Activated T-cell treated with anti-CD3 and anti-CD28 coated beads, Interleukin-2, amount 50 U/mL, for 48 hours (primary cell): Measurements from ENCODE around the gene TMEM240.
A peak's percentile ranks its signal among the peaks of the same experiment; 100 is the strongest.
"Not testable (repeated sequence)": the region's sequence is repeated elsewhere in the genome, so short reads cannot be mapped to it uniquely, and the experiment has no call there.

Experiments used
- DNase-seq, 2 experiments: peaks; one replicate each; pipeline ENCODE4 v3.0.0-alpha.2; 2020

Gene TMEM240

GRCh38 chr1:1540090-1540817, at the start of gene TMEM240:
TSS of gene TMEM240 (minus strand) at chr1:1540624. CDS start at chr1:1540346, 278 bp downstream.
- peak; percentile 55 to 72 for DNase-seq

- DNase-seq = no peak
These were observed 43.1 kb upstream of the TMEM240 start for GRCh38 chr1:1583347-1584010.

GRCh38 chr1:1582585-1583346, 42.3 kb upstream of the TMEM240 start:
- no peak for DNase-seq

GRCh38 chr1:1578371-1578940, 38.0 kb upstream of the TMEM240 start:
- no peak for DNase-seq

DNA sequence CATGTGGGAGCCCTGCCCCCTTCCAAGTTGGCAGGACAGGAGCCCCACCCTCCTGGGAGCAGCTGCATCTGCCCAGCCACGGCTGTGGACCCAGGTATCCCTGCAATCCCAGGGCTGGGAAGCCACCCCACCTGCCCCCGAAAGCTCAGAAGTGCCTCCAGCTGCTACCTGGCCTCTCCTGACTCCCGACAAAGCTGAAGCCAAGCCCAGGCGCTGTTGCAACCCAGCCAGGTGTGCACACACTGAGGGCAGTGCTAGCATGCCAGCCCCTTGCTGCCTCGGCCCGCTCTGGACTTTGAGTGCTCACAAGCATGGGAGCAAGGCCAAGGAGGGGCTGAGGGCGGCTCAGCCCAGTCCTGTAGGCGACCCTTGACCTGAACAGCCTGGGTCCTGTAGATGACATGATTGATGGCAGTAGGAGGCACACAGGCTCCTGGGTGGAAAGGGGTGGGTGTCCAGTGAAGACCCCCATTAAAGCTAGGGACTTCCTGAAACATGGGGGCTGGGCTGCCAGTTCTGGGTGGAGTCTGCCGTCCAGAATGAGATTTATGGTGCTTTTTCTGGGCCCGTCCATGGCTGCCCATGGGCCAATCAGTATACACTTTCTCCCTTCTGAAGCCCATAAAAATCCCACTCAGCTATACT, 37.1 kb upstream of the TMEM240 start:
- DNase-seq = no peak

- DNase-seq = peak; percentile 93 to 94
These were observed 34.5 kb upstream of the TMEM240 start, which contains the start of gene SSU72 for GRCh38 chr1:1574721-1575537. TSS of gene SSU72 (minus strand) at chr1:1574863. CDS start at chr1:1574557, 306 bp downstream.

DNA sequence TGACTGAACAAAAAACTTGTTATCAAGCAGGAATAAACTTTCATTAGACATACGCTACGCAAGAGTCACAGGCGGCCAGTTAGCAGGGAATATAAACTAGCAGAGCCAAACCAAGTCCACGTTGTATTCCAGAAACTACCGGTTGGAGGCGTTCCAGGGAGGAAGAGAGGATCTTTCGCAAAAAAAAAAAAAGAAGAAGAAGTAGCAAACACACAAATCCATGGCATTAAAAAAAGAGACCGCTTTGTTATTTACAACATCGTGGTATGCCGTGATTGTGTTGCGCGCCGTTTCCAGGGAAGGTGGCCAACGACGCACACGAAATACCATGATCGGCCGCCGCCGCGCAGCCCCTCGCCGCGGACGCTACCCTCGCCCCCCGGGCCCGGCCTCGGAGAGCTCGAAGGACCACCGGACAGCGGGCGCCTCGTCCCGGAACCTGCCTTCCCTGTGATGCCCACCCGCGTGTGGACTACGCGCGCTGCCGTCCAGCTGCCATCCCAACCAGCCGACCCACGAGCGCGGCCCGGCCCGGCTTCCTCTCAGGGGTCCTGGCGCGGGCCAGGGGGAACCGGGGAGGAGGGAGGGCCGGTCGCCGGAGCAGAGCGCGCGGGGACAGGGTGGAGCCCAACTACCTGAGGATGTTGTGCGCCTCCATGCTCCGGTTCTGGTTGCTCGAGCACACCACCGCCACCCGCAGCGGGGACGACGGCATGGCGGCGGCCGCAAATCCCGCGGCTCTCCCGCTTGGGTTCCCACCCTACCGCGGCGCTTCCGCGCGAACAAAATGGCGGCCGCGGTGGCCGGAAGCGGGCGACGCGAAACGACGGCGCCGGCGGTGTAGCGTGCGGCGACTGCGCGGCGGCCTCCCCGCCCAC, 33.7 kb upstream of the TMEM240 start:
- no peak for DNase-seq

- no peak for DNase-seq
These were observed 28.9 kb upstream of the TMEM240 start for GRCh38 chr1:1569341-1569740.

GRCh38 chr1:1567891-1568291, 27.5 kb upstream of the TMEM240 start:
- no peak for DNase-seq

DNA sequence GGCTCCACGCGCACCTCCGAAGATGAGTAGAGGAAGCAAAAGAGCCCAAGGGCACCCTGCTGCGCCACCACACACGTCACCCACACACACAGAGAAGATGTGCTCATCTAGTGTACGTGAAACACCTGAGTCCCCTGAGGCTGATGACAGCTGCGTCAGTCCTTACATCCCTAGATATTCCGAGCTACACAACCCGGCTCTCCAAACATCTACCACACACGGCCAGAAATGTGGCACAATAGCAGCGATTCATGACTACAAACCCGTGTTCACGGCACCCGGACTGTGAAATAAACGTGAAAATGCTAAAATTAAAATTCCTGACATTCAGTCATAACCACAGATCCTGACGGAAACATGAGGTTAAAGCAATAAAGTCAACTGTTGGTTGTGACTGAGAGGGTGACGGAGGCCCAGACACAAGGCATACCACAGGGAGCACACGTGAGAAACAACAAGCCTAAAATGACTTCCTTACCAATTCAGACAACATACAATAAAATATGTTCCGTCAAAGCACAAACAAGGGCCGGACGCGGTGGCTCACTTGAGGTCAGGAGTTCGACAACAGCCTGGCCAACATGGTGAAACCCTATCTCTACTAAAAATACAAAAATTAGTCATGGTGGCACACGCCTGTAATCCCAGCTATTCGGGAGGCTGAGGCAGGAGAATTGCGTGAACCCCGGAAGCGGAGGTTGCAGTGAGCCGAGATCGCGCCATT, 26.9 kb upstream of the TMEM240 start:
- DNase-seq = no peak

DNA sequence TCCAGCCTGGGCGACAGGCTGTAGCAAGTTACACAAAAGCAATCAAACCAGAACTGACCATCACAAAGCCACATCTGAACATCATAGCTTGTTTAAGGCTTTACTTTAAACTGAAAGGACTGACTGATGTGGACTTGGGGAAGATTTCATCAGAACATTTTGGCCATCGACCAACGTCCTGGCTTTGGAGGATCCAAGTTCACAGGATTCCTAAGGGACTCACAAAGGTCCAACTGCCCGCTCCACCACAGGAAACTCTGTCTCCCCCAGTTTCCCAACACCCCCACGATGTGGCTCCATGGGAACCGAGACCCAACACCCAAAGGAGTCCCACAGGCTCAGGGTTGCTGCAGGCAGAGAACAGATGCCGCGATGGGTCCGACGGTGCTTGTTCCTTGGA, 24.9 kb upstream of the TMEM240 start:
- DNase-seq = no peak

GRCh38 chr1:1564268-1564667, 23.8 kb upstream of the TMEM240 start:
- no peak for DNase-seq

- no peak for DNase-seq
These were observed 23.3 kb upstream of the TMEM240 start for GRCh38 chr1:1563688-1564087.

DNA sequence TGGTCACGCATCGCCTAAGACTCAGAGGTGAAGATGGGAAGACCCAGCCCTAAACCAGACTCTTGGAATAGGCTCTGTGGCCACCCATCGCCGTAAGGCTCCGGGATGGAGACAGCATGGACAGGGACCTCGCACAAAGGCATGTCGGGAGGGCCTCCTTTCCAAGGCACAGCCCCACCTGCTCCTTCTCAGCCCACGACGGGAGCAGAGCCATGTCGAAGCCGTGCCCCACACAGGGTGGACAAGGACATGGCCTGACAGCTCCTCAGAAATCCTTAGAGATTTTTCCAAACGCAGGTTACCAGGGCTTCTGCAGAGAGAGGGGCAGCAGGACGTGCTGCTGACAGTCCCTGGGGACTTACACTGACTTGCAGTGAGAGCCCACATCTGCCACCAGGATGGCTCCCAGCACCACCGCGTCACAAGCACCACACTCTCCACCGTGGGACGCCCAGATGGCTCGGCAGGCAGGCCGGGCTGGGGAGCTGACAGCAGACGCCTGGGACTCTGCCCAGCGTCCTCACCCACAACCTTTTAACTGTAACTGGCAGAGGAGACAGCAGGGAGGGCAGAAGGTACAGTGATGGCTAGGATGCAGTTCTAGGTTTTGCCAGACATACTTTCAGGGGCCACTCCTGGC, 22.3 kb upstream of the TMEM240 start:
- no peak for DNase-seq

DNA sequence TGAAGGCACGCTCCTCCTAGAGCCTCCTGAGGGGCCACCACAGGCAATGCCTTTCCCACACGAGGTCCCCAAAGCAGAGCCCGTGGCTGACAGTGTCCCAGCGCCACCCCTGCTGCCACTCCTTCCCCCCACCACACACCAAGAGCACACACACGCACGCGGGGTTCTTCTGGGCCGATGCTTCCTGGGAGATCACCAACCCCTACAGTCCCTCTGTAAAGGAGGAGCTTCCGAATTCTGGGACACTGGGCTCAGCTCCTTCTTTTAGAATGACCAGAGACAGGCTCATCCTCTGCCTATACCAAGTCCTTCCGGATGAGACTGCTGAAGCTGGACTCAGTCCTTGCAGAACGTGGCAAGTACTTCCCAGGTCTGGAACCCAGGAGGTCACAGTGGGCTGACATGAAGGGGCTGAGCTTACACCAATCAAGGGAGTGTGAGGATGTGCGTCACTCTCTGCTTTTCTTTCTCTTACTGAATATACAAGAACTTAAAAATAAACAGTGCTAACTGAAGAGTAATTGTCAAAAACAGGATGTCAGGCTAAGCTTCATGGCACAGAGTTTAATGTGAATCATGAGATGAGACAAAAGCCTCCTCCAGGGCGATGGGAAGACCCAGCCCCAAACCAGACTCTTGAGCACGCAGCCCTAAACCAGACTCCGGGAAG, 21.5 kb upstream of the TMEM240 start:
- DNase-seq = no peak

DNA sequence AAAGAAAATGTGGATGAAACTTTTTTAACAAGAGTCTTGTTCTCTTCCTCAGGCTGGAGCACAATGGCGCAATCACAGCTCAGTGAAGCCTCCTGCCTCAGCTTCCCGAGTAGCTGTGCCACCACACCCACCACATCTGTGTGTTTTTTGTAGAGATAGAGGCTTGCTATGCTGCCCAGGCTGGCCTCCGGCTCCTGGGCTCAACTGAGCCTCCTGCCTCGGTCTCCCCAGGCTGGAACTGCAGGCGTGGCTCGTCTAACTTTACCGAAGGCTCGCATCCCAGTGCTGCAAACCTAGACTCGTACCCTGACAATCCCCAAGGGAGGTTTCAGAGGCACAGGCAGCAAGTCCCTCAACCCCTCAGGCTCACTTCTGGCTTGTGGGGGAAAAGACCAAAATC, 19.8 kb upstream of the TMEM240 start:
- DNase-seq = no peak

DNA sequence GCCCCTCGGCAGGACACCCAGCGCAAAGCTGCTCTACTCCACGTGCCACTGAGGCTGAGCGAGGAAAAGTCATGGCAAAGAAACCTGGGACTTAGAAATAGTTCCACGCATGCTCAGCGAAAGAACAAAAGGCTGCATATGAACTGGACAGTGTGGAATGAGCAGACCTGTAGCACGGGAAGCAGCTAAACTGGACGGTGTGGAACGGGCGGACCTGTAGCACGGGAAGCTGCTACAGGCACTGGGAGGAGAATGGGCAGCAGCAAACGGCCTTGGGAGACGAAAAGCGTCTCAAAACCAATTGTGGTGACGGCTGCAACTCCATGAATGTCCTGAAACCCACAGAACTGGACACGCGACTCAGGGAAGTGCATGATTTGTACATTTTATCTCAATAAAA, 18.6 kb upstream of the TMEM240 start:
- DNase-seq = no peak

DNA sequence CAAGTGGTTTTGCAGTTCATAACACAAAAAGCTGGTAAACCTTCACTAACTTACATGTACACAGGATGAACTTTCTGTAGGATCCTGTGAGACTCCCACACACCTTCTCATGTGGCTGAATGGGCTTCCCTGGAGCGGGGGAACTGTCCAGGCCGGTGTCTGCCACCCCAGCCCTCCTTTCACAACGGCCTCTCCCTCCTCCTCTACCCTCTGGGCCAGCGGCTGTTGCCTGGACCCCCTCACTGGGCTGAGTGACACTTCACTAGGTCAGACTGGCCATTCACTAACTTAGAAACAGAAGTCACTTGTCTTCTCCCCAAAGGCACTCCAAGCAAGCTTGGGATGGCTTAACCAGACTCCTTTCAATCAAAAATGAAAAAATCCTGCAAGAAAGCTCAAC, 18.2 kb upstream of the TMEM240 start:
- no peak for DNase-seq

DNA sequence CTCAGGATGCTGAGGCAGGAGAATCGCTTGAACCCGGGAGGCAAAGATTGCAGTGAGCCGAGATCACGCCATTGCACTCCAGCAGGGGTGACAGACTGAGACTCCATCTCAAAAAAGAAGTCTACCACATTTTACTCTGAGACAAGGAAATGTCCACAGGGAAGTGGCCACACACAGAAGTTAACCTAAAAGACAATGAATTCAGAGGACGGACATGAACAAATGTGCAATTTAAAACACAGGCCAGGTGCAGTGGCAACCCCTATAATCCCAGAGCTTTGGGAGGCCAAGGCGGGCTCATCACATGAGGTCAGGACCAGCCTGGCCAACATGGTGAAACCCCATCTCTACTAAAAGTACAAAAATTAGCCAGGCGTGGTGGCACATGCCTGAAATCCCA, 17.3 kb upstream of the TMEM240 start:
- DNase-seq = not testable (repeated sequence)
